Breast epithelium (tissue), 4 donors: ENCODE measurements around the gene FBXO31. TPM values are rescaled to one million over a fixed set of nuclear protein-coding genes. Genes with fewer than 3 reads are reported as not detected.

Source experiments
- DNase-seq, 2 donors: peaks; one replicate each; pipeline ENCODE4 v3.0.0-alpha.2; 2019; ENCODE audit warnings: low spot score in 2 of 2
- H3K27ac ChIP-seq, 2 donors: fragments of 200-600 bp; sonication (generic) in 1 of 2; one replicate each; pipeline ENCODE4 v1.5.1; 2016 to 2019; ENCODE audit warnings: mild to moderate bottlenecking in 1 of 2
- H3K27me3 ChIP-seq, 2 donors: fragments of 200-600 bp; sonication (generic) in 1 of 2; one replicate each; pipeline versions ENCODE4 v1.5.1 to v1.6.0; 2017 to 2019; ENCODE audit warnings: control low read depth in 1 of 2, mild to moderate bottlenecking in 1 of 2
- H3K36me3 ChIP-seq: fragments of 200-600 bp; one replicate; pipeline ENCODE4 v1.5.1; 2019
- H3K4me1 ChIP-seq, 2 donors: fragments of 200-600 bp; sonication (generic); one replicate each; pipeline ENCODE4 v1.5.1; 2016 to 2019; ENCODE audit warnings: control low read depth in 1 of 2
- H3K4me3 ChIP-seq, 3 donors: fragments of 200-600 bp; sonication (generic); 1 replicate in 2 of 3; 2 replicates in 1 of 3; pipeline ENCODE4 v1.5.1; 2016 to 2019; ENCODE audit warnings: mild to moderate bottlenecking in 3 of 3, moderate library complexity in 2 of 3
- H3K9me3 ChIP-seq, 2 donors: fragments of 200-600 bp; sonication (generic) in 1 of 2; one replicate each; pipeline ENCODE4 v1.5.1; 2016 to 2019; ENCODE audit warnings: control low read depth in 1 of 2
- CTCF ChIP-seq, 3 donors: fragments of 450-650 bp; IDR thresholded peaks; one replicate each; pipeline ENCODE4 v1.5.1; 2016 to 2017; ENCODE audit warnings: antibody characterized with exemption in 3 of 3, mild to moderate bottlenecking in 3 of 3, moderate library complexity in 3 of 3
- POLR2A ChIP-seq: fragments of 450-650 bp; IDR thresholded peaks from one replicate; pipeline ENCODE4 v1.6.1; 2016; ENCODE audit warnings: antibody characterized with exemption, mild to moderate bottlenecking, moderate library complexity
- POLR2AphosphoS5 ChIP-seq, 3 donors: sonication (generic); formaldehyde crosslinking; IDR thresholded peaks; one replicate each; pipeline ENCODE4 v1.6.1; 2017; ENCODE audit warnings: antibody characterized with exemption in 3 of 3
- intact Hi-C: fragments of 100-400 bp; cut with DNase I; formaldehyde crosslinking; loops from one replicate; pipeline ENCODE4 v1.15.1; 2023; ENCODE audit warnings: low total_unique reads
- total RNA-seq, 3 donors: library from RNA; depleted of rRNA; stranded (reverse); fragments of >200 nt; gene quantifications; one replicate each; pipeline ENCODE4 v1.1.0, GENCODE V29; 2016

The FBXO31 gene
- total RNA-seq, 3 donors from 2014 or later: 43.0 to 74.7 (median 67.4) TPM

DNA sequence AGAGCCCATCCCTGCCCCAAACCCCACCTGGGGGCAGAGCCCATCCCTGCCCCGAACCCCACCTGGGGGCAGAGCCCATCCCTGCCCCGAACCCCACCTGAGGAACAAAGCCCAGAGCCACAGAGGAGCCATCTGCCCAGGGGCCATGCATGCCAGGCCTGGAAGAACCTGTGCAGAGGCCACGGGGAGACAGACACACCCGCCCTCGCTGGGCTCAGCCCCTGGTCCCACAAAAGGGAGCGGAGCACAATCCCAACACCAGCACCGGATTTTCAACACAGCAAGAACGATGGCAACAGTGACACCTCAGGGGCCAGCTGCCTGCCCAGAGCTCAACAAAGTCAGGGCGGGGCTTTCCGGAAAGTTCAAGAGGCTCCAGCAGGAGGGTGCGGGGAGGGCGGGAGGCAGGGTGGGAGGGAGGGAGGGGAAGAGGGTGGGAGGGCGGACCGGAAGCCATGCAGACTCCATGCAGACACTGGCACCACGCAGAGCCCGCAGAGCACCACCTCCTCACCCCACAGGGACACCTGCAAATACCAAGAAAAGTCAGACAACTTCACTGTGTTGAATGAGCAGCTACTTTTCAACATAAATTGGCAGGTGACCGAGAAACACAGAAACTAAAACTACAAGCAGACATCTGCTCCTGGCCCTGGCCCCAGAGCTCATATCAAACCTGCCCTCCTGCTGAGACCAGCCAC, 38.5 kb downstream of the FBXO31 start:
- no peaks in the 10 kb centered on the region for H3K36me3 ChIP-seq
- intact Hi-C loops: no loop called here
- peak overlapping the region in 1 of 3 donors; percentile 23 for H3K4me3 ChIP-seq
- H3K9me3 ChIP-seq: no peaks in the 10 kb centered on the region
- peak overlapping the region in 1 of 2 donors; percentile 59 for H3K27ac ChIP-seq
- H3K27me3 ChIP-seq: no peaks in the 10 kb centered on the region
- no peaks in the 10 kb centered on the region for H3K4me1 ChIP-seq
- no peak for DNase-seq
- no peak for TF ChIP-seq POLR2AphosphoS5 (IDR thresholded peaks at IDR 0.05)
- TF ChIP-seq POLR2A: no peak
- TF ChIP-seq CTCF (IDR thresholded peaks at IDR 0.05): no peak

DNA sequence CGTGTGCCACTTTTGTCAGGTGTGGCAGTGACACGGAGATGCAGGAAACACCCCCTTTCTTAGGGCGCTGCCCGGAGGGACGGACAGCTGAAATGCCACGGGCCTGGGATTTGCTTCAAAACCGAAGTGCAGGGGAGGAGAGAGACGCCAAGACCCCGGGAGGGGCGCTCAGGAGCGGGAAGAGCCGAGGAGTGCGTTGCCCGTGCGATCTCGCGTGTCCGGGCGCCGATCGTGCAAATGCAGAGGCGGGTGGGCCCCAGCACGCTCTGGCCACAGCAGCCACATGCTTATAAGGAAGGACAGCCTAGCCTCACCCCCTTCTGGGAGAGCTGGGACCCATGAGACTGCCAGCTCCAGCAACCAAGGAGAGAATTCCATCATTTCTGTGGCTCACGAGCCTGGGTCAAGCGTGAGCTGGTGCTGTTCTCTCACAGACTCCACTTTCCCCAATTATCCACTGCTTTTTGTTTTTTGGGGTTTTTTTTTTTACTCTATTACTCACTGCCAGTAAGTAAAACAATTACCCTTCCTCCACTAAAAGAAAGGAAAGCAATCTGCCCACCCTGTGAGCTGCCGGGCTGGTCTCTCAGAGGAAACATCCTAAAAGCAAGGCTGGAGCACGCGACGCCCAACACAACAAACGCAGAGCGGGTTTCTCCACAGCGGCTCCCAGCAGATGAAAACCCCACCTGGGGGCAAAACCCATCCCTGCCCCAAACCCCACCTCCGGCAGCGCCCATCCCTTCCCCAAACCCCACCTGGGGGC, 39.2 kb downstream of the FBXO31 start:
- H3K36me3 ChIP-seq: no peaks in the 10 kb centered on the region
- intact Hi-C loops: no loop called here
- no peak for TF ChIP-seq CTCF (IDR thresholded peaks at IDR 0.05)
- no peaks in the 10 kb centered on the region for H3K27me3 ChIP-seq
- no peak for DNase-seq
- H3K4me1 ChIP-seq: no peaks in the 10 kb centered on the region
- H3K9me3 ChIP-seq: no peaks in the 10 kb centered on the region
- H3K27ac ChIP-seq: peak overlapping the region in 1 of 2 donors; percentile 59
- H3K4me3 ChIP-seq: peak overlapping the region in 1 of 3 donors; percentile 23

DNA sequence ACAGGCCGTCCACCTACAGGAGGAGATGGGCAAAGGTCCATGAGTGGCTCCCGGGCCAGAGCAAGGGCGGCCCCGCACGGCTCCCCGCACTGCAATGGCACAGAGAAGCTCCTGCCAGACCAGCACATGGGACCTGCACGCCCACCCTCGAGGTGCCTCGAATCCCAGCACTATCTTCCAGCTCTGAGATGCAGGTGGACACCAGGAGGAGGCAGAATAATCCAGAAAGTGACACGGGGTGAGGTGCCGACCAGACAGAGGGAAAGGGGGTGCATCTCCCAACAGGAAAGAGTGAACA, 39.9 kb downstream of the FBXO31 start:
- H3K36me3 ChIP-seq: no peaks in the 10 kb centered on the region
- no peak for TF ChIP-seq POLR2A
- no peak for TF ChIP-seq POLR2AphosphoS5 (IDR thresholded peaks at IDR 0.05)
- no peak for TF ChIP-seq CTCF (IDR thresholded peaks at IDR 0.05)
- intact Hi-C loops: no loop called here
- no peaks in the 10 kb centered on the region for H3K4me1 ChIP-seq
- DNase-seq: no peak
- H3K9me3 ChIP-seq: no peaks in the 10 kb centered on the region
- H3K27me3 ChIP-seq: no peaks in the 10 kb centered on the region
- no peak overlapping the region for H3K4me3 ChIP-seq
- no peak overlapping the region for H3K27ac ChIP-seq

- no peaks in the 10 kb centered on the region for H3K36me3 ChIP-seq
These were observed 40.4 kb downstream of the FBXO31 start for GRCh38 chr16:87342978-87343752.

More at GRCh38 chr16:87342978-87343752, 40.4 kb downstream of the FBXO31 start:
- Histone ChIP-seq H3K4me1 (no peaks in the 10 kb centered on the region), H3K27ac (no peak overlapping the region), H3K4me3 (no peak overlapping the region), H3K27me3 (no peaks in the 10 kb centered on the region), H3K9me3 (no peaks in the 10 kb centered on the region)
- no peak for DNase-seq
- intact Hi-C loops: no loop called here
- TF ChIP-seq CTCF (IDR thresholded peaks at IDR 0.05): no peak
- TF ChIP-seq POLR2AphosphoS5 (IDR thresholded peaks at IDR 0.05): no peak
- TF ChIP-seq POLR2A: no peak
